Measurements from ENCODE around the gene ZEB2.

- TF ChIP-seq POLR2A (IDR thresholded peaks at IDR 0.05) (no peak), POLR2AphosphoS5 (IDR thresholded peaks at IDR 0.05) (no peak), CTCF (IDR thresholded peaks at IDR 0.05) (no peak)
Measured at GRCh38 chr2:144470816-144471215, 49.1 kb downstream of the ZEB2 start.

All from breast epithelium (tissue), 3 donors.